Liver (tissue), 3 donors: ENCODE data around the gene KSR1.

ENCODE experiments used
- EGR1 ChIP-seq, 2 donors: IDR thresholded peaks; 2 replicates each; pipeline ENCODE4 v1.6.1; 2016 to 2018; ENCODE audit warnings: antibody characterized with exemption in 2 of 2, low read depth in 2 of 2
- FOXA1 ChIP-seq: IDR thresholded peaks from 2 replicates; pipeline ENCODE4 v1.6.1; 2016; ENCODE audit warnings: antibody characterized with exemption
- HNF4A ChIP-seq, 2 donors: conservative IDR thresholded peaks; 2 replicates each; pipeline ENCODE4 v1.6.1; 2016; ENCODE audit warnings: antibody characterized with exemption in 2 of 2, mild to moderate bottlenecking in 2 of 2
- JUND ChIP-seq, 2 donors: IDR thresholded peaks; 2 replicates each; pipeline ENCODE4 v1.6.1; 2016; ENCODE audit warnings: antibody characterized with exemption in 2 of 2
- NR2F2 ChIP-seq: IDR thresholded peaks from 2 replicates; pipeline ENCODE4 v1.6.1; 2016; ENCODE audit warnings: antibody characterized with exemption
- RAD21 ChIP-seq, 2 donors: IDR thresholded peaks; 2 replicates each; pipeline ENCODE4 v1.6.1; 2016; ENCODE audit warnings: antibody characterized with exemption in 2 of 2, mild to moderate bottlenecking in 2 of 2
- RXRA ChIP-seq, 2 donors: IDR thresholded peaks; 2 replicates each; pipeline ENCODE4 v1.6.1; 2017 to 2018; ENCODE audit warnings: antibody characterized with exemption in 2 of 2, mild to moderate bottlenecking in 1 of 2
- TAF1 ChIP-seq: conservative IDR thresholded peaks from 2 replicates; pipeline ENCODE4 v1.6.1; 2016; ENCODE audit warnings: antibody characterized with exemption, mild to moderate bottlenecking
- YY1 ChIP-seq: IDR thresholded peaks from 2 replicates; pipeline ENCODE4 v1.6.1; 2016; ENCODE audit warnings: antibody characterized with exemption, mild to moderate bottlenecking
- TF ChIP-seq, protein P1 (sequence below): fragments of 150-350 bp; IDR thresholded peaks from 2 replicates; pipeline ENCODE4 v1.5.1; 2017; ENCODE audit warnings: improper control_type of control experiment, low read depth, low read length; ENCODE audit not compliant: missing input control
- TF ChIP-seq, protein P2 (sequence below): IDR thresholded peaks from 2 replicates; pipeline ENCODE4 v1.6.1; 2016; ENCODE audit warnings: antibody characterized with exemption, mild to moderate bottlenecking
- TF ChIP-seq, protein P3 (sequence below): IDR thresholded peaks from 2 replicates; pipeline ENCODE4 v1.6.1; 2016; ENCODE audit warnings: antibody characterized with exemption
- TF ChIP-seq, protein P4 (sequence below): IDR thresholded peaks from 2 replicates; pipeline ENCODE4 v1.6.1; 2016; ENCODE audit warnings: antibody characterized with exemption
- TF ChIP-seq, protein P5 (sequence below): IDR thresholded peaks from 2 replicates; pipeline ENCODE4 v1.6.1; 2016; ENCODE audit warnings: antibody characterized with exemption
- donor health status: healthy.
- donor health status: healthy.

DNA sequence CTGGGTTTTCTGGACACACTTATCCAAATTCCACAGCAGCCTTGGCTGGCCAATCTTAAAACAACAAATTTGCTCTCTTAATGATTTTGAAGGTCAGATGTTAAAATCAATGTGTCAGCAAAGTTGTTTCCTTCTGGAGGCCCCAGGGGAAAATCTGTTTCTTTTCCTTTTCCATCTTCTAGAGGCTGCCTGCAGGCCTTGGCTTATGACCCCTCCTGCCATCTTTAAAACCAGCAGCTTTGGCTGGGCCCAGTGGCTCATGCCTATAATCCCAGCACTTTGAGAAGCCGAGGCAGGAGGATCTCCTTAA, 177.7 kb downstream of the KSR1 start:
- TF ChIP-seq, protein P1, sequence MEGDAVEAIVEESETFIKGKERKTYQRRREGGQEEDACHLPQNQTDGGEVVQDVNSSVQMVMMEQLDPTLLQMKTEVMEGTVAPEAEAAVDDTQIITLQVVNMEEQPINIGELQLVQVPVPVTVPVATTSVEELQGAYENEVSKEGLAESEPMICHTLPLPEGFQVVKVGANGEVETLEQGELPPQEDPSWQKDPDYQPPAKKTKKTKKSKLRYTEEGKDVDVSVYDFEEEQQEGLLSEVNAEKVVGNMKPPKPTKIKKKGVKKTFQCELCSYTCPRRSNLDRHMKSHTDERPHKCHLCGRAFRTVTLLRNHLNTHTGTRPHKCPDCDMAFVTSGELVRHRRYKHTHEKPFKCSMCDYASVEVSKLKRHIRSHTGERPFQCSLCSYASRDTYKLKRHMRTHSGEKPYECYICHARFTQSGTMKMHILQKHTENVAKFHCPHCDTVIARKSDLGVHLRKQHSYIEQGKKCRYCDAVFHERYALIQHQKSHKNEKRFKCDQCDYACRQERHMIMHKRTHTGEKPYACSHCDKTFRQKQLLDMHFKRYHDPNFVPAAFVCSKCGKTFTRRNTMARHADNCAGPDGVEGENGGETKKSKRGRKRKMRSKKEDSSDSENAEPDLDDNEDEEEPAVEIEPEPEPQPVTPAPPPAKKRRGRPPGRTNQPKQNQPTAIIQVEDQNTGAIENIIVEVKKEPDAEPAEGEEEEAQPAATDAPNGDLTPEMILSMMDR, result no peak
- TF ChIP-seq, protein P2, sequence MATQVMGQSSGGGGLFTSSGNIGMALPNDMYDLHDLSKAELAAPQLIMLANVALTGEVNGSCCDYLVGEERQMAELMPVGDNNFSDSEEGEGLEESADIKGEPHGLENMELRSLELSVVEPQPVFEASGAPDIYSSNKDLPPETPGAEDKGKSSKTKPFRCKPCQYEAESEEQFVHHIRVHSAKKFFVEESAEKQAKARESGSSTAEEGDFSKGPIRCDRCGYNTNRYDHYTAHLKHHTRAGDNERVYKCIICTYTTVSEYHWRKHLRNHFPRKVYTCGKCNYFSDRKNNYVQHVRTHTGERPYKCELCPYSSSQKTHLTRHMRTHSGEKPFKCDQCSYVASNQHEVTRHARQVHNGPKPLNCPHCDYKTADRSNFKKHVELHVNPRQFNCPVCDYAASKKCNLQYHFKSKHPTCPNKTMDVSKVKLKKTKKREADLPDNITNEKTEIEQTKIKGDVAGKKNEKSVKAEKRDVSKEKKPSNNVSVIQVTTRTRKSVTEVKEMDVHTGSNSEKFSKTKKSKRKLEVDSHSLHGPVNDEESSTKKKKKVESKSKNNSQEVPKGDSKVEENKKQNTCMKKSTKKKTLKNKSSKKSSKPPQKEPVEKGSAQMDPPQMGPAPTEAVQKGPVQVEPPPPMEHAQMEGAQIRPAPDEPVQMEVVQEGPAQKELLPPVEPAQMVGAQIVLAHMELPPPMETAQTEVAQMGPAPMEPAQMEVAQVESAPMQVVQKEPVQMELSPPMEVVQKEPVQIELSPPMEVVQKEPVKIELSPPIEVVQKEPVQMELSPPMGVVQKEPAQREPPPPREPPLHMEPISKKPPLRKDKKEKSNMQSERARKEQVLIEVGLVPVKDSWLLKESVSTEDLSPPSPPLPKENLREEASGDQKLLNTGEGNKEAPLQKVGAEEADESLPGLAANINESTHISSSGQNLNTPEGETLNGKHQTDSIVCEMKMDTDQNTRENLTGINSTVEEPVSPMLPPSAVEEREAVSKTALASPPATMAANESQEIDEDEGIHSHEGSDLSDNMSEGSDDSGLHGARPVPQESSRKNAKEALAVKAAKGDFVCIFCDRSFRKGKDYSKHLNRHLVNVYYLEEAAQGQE, result no peak
- TF ChIP-seq TAF1 (no peak), NR2F2 (peak; percentile 14), EGR1 (IDR thresholded peaks at IDR 0.05; ENCODE audit: low read depth in 2 of 2) (no peak), YY1 (no peak), JUND (IDR thresholded peaks at IDR 0.05) (no peak), RAD21 (IDR thresholded peaks at IDR 0.05) (no peak), HNF4A (conservative IDR thresholded peaks at IDR 0.05) (no peak), RXRA (IDR thresholded peaks at IDR 0.05) (no peak), FOXA1 (no peak)
- TF ChIP-seq, protein P3, sequence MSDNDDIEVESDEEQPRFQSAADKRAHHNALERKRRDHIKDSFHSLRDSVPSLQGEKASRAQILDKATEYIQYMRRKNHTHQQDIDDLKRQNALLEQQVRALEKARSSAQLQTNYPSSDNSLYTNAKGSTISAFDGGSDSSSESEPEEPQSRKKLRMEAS, result no peak
- TF ChIP-seq, protein P4, sequence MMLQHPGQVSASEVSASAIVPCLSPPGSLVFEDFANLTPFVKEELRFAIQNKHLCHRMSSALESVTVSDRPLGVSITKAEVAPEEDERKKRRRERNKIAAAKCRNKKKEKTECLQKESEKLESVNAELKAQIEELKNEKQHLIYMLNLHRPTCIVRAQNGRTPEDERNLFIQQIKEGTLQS, result no peak
- TF ChIP-seq, protein P5, sequence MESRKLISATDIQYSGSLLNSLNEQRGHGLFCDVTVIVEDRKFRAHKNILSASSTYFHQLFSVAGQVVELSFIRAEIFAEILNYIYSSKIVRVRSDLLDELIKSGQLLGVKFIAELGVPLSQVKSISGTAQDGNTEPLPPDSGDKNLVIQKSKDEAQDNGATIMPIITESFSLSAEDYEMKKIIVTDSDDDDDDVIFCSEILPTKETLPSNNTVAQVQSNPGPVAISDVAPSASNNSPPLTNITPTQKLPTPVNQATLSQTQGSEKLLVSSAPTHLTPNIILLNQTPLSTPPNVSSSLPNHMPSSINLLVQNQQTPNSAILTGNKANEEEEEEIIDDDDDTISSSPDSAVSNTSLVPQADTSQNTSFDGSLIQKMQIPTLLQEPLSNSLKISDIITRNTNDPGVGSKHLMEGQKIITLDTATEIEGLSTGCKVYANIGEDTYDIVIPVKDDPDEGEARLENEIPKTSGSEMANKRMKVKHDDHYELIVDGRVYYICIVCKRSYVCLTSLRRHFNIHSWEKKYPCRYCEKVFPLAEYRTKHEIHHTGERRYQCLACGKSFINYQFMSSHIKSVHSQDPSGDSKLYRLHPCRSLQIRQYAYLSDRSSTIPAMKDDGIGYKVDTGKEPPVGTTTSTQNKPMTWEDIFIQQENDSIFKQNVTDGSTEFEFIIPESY, result no peak
